GM12878 (cell line): ENCODE measurements around the gene TCF4. TPM values are rescaled to one million over a fixed set of nuclear protein-coding genes. Genes with fewer than 3 reads are reported as not detected.

Experiments
- ATAC-seq: fragments of 200-7000 bp; cut with Tn5 transposase; 3 replicates; pipeline ENCODE4 v1.9.1; 2020; ENCODE audit warnings: mild to moderate bottlenecking, moderate library complexity
- BruUV-seq: library from RNA; stranded (reverse); fragments of 400-500 nt; replicated peaks from 2 replicates; lab custom pipeline; 2021; lab: Mats Ljungman, UMichigan
- CTCF ChIA-PET: fragments of 300-600 bp; sonication (Branson Sonifier 250); formaldehyde crosslinking; extraction: SDS; loops from one replicate; lab custom pipeline; 2021; ENCODE audit warnings: inconsistent platforms; lab: Yijun Ruan, JAX
- POLR2A ChIA-PET: fragments of 350-600 bp; formaldehyde crosslinking; extraction: SDS; loops from one replicate; lab custom pipeline; 2021; ENCODE audit warnings: inconsistent platforms; lab: Charles Lee
- RAD21 ChIA-PET: fragments of 300-600 bp; sonication (Branson Sonifier 250); formaldehyde crosslinking; loops from one replicate; lab custom pipeline; 2023; ENCODE audit warnings: antibody characterized with exemption; ENCODE audit not compliant: unreplicated experiment; lab: Charles Lee
- SMC1A ChIA-PET: fragments of 300-600 bp; sonication (Branson Sonifier 250); formaldehyde crosslinking; loops from one replicate; lab custom pipeline; 2023; ENCODE audit not compliant: unreplicated experiment, uncharacterized antibody; lab: Charles Lee
- DNase-seq: peaks from one replicate; pipeline ENCODE4 v3.0.0-alpha.2; 2011; ENCODE audit warnings: low read depth, low spot score
- FAIRE-seq: peaks from 3 replicates; lab custom pipeline; 2011; peaks lifted over from hg19 to GRCh38; lab: Jason Lieb, UNC
- H2AFZ ChIP-seq: 2 replicates; pipeline ENCODE4 v1.6.0; 2011; ENCODE audit warnings: low read depth, low read length, control low read depth; ENCODE audit not compliant: control insufficient read depth
- H3K27ac ChIP-seq: 2 replicates; pipeline ENCODE4 v1.5.1; 2011; ENCODE audit warnings: control low read depth; ENCODE audit not compliant: control insufficient read depth, insufficient read depth
- H3K27me3 ChIP-seq, 2 experiments: replicated peaks in 1 of 2; 2 replicates each; pipeline versions ENCODE4 v1.6.0 to v1.6.1; 2011; ENCODE audit warnings: low read length in 1 of 2; ENCODE audit not compliant: control insufficient read depth in 2 of 2, insufficient read depth in 2 of 2
- H3K36me3 ChIP-seq, 2 experiments: 2 replicates each; pipeline ENCODE4 v1.5.1; 2011; ENCODE audit warnings: low read length in 1 of 2; ENCODE audit not compliant: control insufficient read depth in 2 of 2, insufficient read depth in 2 of 2
- H3K4me1 ChIP-seq: 2 replicates; pipeline ENCODE4 v1.6.1; 2011; ENCODE audit warnings: mild to moderate bottlenecking, low read length, moderate library complexity, mixed read lengths; ENCODE audit not compliant: control insufficient read depth, insufficient read depth
- H3K4me2 ChIP-seq: 2 replicates; pipeline ENCODE4 v1.6.0; 2011; ENCODE audit warnings: control low read depth; ENCODE audit not compliant: control insufficient read depth, insufficient read depth
- H3K4me3 ChIP-seq: fragments of 200-600 bp; sonication (generic); 2 replicates; pipeline ENCODE4 v1.5.1; 2016
- H3K79me2 ChIP-seq: 2 replicates; pipeline ENCODE4 v1.6.0; 2011; ENCODE audit warnings: low read length; ENCODE audit not compliant: control insufficient read depth, insufficient read depth
- H3K9ac ChIP-seq: 2 replicates; pipeline ENCODE4 v1.8.0; 2011; ENCODE audit warnings: low read length, control low read depth, mixed read lengths; ENCODE audit not compliant: control insufficient read depth, insufficient read depth
- H3K9me3 ChIP-seq: replicated peaks from 3 replicates; pipeline ENCODE4 v1.5.1; 2011; ENCODE audit warnings: mild to moderate bottlenecking, low read length; ENCODE audit not compliant: control insufficient read depth, insufficient read depth
- H4K20me1 ChIP-seq: 2 replicates; pipeline ENCODE4 v1.6.0; 2011; ENCODE audit not compliant: control insufficient read depth, insufficient read depth
- CBFB ChIP-seq: IDR thresholded peaks from 2 replicates; pipeline ENCODE4 v1.6.1; 2016; ENCODE audit warnings: antibody characterized with exemption, low read depth
- CHD1 ChIP-seq: IDR thresholded peaks from 2 replicates; pipeline ENCODE4 v1.6.1; 2012; ENCODE audit warnings: low read depth, low read length, improper control_type of control experiment
- CTCF ChIP-seq, 3 experiments: IDR thresholded peaks in 2 of 3; conservative IDR thresholded peaks in 1 of 3; 2 replicates each; pipeline ENCODE4 v1.5.1; 2011; ENCODE audit warnings: low read depth in 3 of 3, low read length in 3 of 3, mild to moderate bottlenecking in 3 of 3, control low read depth in 2 of 3, moderate library complexity in 2 of 3, inconsistent platforms in 1 of 3, mixed read lengths in 1 of 3; ENCODE audit not compliant: control insufficient read depth in 2 of 3, insufficient read depth in 1 of 3; ENCODE audit errors: extremely low read depth in 1 of 3
- E4F1 ChIP-seq: fragments of 450-650 bp; IDR thresholded peaks from 2 replicates; pipeline ENCODE4 v1.6.1; 2018; ENCODE audit warnings: borderline replicate concordance, mild to moderate bottlenecking; ENCODE audit not compliant: partially characterized antibody
- GATAD2B ChIP-seq: fragments of 450-650 bp; conservative IDR thresholded peaks from 2 replicates; pipeline ENCODE4 v1.6.1; 2017; ENCODE audit warnings: low read depth, mild to moderate bottlenecking, moderate library complexity
- HDGF ChIP-seq: fragments of 450-650 bp; IDR thresholded peaks from 2 replicates; pipeline ENCODE4 v1.6.1; 2016; ENCODE audit warnings: antibody characterized with exemption
- MEF2B ChIP-seq: fragments of 450-650 bp; IDR thresholded peaks from 2 replicates; pipeline ENCODE4 v1.6.1; 2018; ENCODE audit warnings: mild to moderate bottlenecking, moderate library complexity; ENCODE audit not compliant: partially characterized antibody, poor library complexity, severe bottlenecking
- NRF1 ChIP-seq: conservative IDR thresholded peaks from 2 replicates; pipeline ENCODE4 v1.6.1; 2011; ENCODE audit warnings: mild to moderate bottlenecking, low read depth, low read length, improper control_type of control experiment
- RB1 ChIP-seq: fragments of 450-650 bp; formaldehyde crosslinking; IDR thresholded peaks from 2 replicates; pipeline ENCODE4 v1.6.1; 2017; ENCODE audit warnings: mild to moderate bottlenecking, borderline replicate concordance
- RELB ChIP-seq: fragments of 450-650 bp; IDR thresholded peaks from 2 replicates; pipeline ENCODE4 v1.6.1; 2017; ENCODE audit warnings: low read depth, mild to moderate bottlenecking, moderate library complexity
- SRF ChIP-seq, 2 experiments: IDR thresholded peaks; 2 replicates each; pipeline ENCODE4 v1.6.1; 2011; ENCODE audit warnings: low read depth in 2 of 2, low read length in 2 of 2, mild to moderate bottlenecking in 1 of 2, moderate library complexity in 1 of 2
- TBL1XR1 ChIP-seq: IDR thresholded peaks from 2 replicates; pipeline ENCODE4 v1.6.1; 2012; ENCODE audit warnings: low read depth, low read length, improper control_type of control experiment
- WGBS: methylation state at CpG from one replicate; pipeline ENCODE4 v1.1.6; 2016; ENCODE audit warnings: low lambda C conversion rate; ENCODE audit not compliant: insufficient replicate concordance, insufficient coverage; ENCODE audit errors: missing lambda C conversion rate; 5-methylcytosine and 5-hydroxymethylcytosine counted together
- in situ Hi-C: fragments of 300-500 bp; cut with MboI; formaldehyde crosslinking; loops from 9 replicates; pipeline ENCODE4 v1.14.3; 2018; ENCODE audit warnings: mixed read lengths
- intact Hi-C: fragments of 100-400 bp; cut with micrococcal nuclease; formaldehyde crosslinking; loops from one replicate; pipeline ENCODE4 v1.14.2; 2022; ENCODE audit not compliant: unreplicated experiment
- polyA plus RNA-seq, 11 experiments: library from polyadenylated mRNA; depleted of rRNA in 4 of 11; unstranded in 6 of 11; stranded (reverse) in 5 of 11; fragments of >200 nt; fragmentation: Nextera tagmentation in 4 of 11; fragmentation: Illumina TruSeq in 1 of 11; extraction: Ambion mirVana in 4 of 11; extraction: Trizol in 1 of 11; gene quantifications; 1 replicate in 1 of 11; 2 replicates in 10 of 11; pipeline versions ENCODE4 v1.2.1 to v1.2.3, GENCODE V29; 2011 to 2016; ENCODE audit warnings: inconsistent platforms in 2 of 11, missing spikeins in 2 of 11, low read depth in 1 of 11
- total RNA-seq, 4 experiments: library from RNA; depleted of rRNA in 3 of 4; stranded (reverse); fragments of >200 nt in 3 of 4; fragmentation: Illumina TruSeq in 1 of 4; extraction: Trizol in 1 of 4; gene quantifications; 2 replicates each; pipeline versions ENCODE4 v1.2.1 to v1.2.3, GENCODE V29; 2013 to 2021

The TCF4 gene
- total and polyA plus RNA-seq, 10 of the 15 experiments (the other 5 are each of a cell fraction or from before 2014, with no cell fraction given): 15.2 to 94.0 (median 31.5) TPM

- in situ Hi-C loops: no loop called here
- Histone ChIP-seq H4K20me1 (no peaks in the 10 kb centered on the region), H3K36me3 (no peaks in the 10 kb centered on the region), H3K27ac (no peak overlapping the region), H3K79me2 (no peaks in the 10 kb centered on the region), H3K9me3 (no peaks in the 10 kb centered on the region), H3K4me2 (no peak overlapping the region), H3K27me3 (no peaks in the 10 kb centered on the region), H3K4me3 (no peak overlapping the region), H2AFZ (no peak overlapping the region), H3K4me1 (no peaks in the 10 kb centered on the region), H3K9ac (no peak overlapping the region)
- BruUV-seq: no TSS peak
- no peak for DNase-seq
- 10% methylated on average over 8 of the region's 8 CpGs for WGBS
- TF ChIP-seq E4F1: no peak
- no peak for TF ChIP-seq HDGF
- POLR2A ChIA-PET: no interaction called here
- CTCF ChIA-PET: no interaction called here
- no peak for ATAC-seq
- FAIRE-seq: no peak
- RAD21 ChIA-PET: no interaction called here
- intact Hi-C loops: no loop called here
- SMC1A ChIA-PET: no interaction called here
Measured at GRCh38 chr18:55637204-55637603, 49.2 kb upstream of the TCF4 start.

- no peak overlapping the region for H3K27ac ChIP-seq
- H3K9ac ChIP-seq: no peak overlapping the region
- H2AFZ ChIP-seq: no peak overlapping the region
- H3K36me3 ChIP-seq: no peaks in the 10 kb centered on the region
- no peak overlapping the region for H3K4me3 ChIP-seq
- WGBS: 0% methylated on average over 2 of the region's 2 CpGs
- SMC1A ChIA-PET: interaction anchor here (0.7 kb wide), 1 partner anchor 9 kb away, joined by 3 read pairs; no protein-coding TSS in a partner anchor
- POLR2A ChIA-PET: no interaction called here
- RAD21 ChIA-PET: no interaction called here
- BruUV-seq: no TSS peak
- CTCF ChIA-PET: interaction anchor here (1.0 kb wide), 1 partner anchor 21 kb away, joined by 4 read pairs; no protein-coding TSS in a partner anchor
- no peak overlapping the region for H3K4me2 ChIP-seq
- no peaks in the 10 kb centered on the region for H4K20me1 ChIP-seq
- in situ Hi-C loops: no loop called here
- DNase-seq (no peak), FAIRE-seq (no peak), ATAC-seq (no peak)
- intact Hi-C loops: no loop called here
- no peaks in the 10 kb centered on the region for H3K9me3 ChIP-seq
- no peaks in the 10 kb centered on the region for H3K79me2 ChIP-seq
- H3K4me1 ChIP-seq: no peaks in the 10 kb centered on the region
- no peaks in the 10 kb centered on the region for H3K27me3 ChIP-seq
- no peak for TF ChIP-seq RB1
- TF ChIP-seq TBL1XR1: no peak
- TF ChIP-seq CBFB: no peak
- TF ChIP-seq NRF1: no peak
- TF ChIP-seq MEF2B: no peak
- no peak for TF ChIP-seq GATAD2B
- no peak for TF ChIP-seq CHD1
- TF ChIP-seq RELB: no peak
- TF ChIP-seq SRF (IDR thresholded peaks at IDR 0.05; ENCODE audit: low read depth in 2 of 2, low read length in 2 of 2): no peak
- no peak for TF ChIP-seq CTCF (IDR thresholded peaks at IDR 0.05 in 2 of 3, conservative IDR thresholded peaks at IDR 0.05 in 1 of 3; ENCODE audit: control insufficient read depth in 2 of 3, extremely low read depth in 1 of 3, insufficient read depth in 1 of 3, low read depth in 3 of 3, low read length in 3 of 3)
Measured at GRCh38 chr18:55635439-55635838, 47.4 kb upstream of the TCF4 start.
